H1 (cell line): Measurements from ENCODE around the gene SERPINH1. TPM values are rescaled to one million over a fixed set of nuclear protein-coding genes. Genes with fewer than 3 reads are reported as not detected.

Experiments
- ASH2L ChIP-seq: fragments of 200-600, 300-600 bp; sonication (generic); IDR thresholded peaks from one replicate; pipeline ENCODE4 v1.7.1; 2017; ENCODE audit warnings: low read length
- CBX8 ChIP-seq: fragments of 300-800, 300-1000 bp; sonication (generic); IDR thresholded peaks from 2 replicates; pipeline ENCODE4 v1.7.1; 2016; ENCODE audit warnings: low read depth, low read length, borderline replicate concordance
- CEBPB ChIP-seq: IDR thresholded peaks from 2 replicates; pipeline ENCODE4 v1.6.1; 2012; ENCODE audit warnings: low read depth, low read length
- CHD1 ChIP-seq: IDR thresholded peaks from 2 replicates; pipeline ENCODE4 v1.6.1; 2012; ENCODE audit warnings: low read depth, low read length, improper control_type of control experiment
- GTF2F1 ChIP-seq: IDR thresholded peaks from 2 replicates; pipeline ENCODE4 v1.6.1; 2012; ENCODE audit warnings: low read depth, low read length, improper control_type of control experiment, borderline replicate concordance
- HDAC2 ChIP-seq, 2 experiments: fragments of 300-600 bp in 1 of 2; sonication (generic) in 1 of 2; IDR thresholded peaks; 2 replicates each; pipeline ENCODE4 v1.6.1; 2011 to 2012; ENCODE audit warnings: low read depth in 2 of 2, low read length in 2 of 2, mild to moderate bottlenecking in 2 of 2, moderate library complexity in 2 of 2, borderline replicate concordance in 1 of 2, inconsistent platforms in 1 of 2
- NANOG ChIP-seq: IDR thresholded peaks from 2 replicates; pipeline ENCODE4 v1.6.1; 2011; ENCODE audit warnings: low read length, low read depth, mild to moderate bottlenecking, inconsistent platforms; ENCODE audit not compliant: insufficient read depth, poor library complexity, severe bottlenecking
- PHF8 ChIP-seq: fragments of 200-600 bp; sonication (generic); conservative IDR thresholded peaks from 2 replicates; pipeline ENCODE4 v1.7.1; 2012; ENCODE audit warnings: low read depth, mild to moderate bottlenecking, inconsistent platforms, low read length, moderate library complexity
- SRF ChIP-seq: IDR thresholded peaks from 2 replicates; pipeline ENCODE4 v1.6.1; 2011; ENCODE audit warnings: mild to moderate bottlenecking, low read depth, low read length, moderate library complexity
- TEAD4 ChIP-seq: IDR thresholded peaks from 2 replicates; pipeline ENCODE4 v1.6.1; 2012; ENCODE audit warnings: low read depth, low read length, inconsistent platforms, mixed read lengths
- ZNF274 ChIP-seq: IDR thresholded peaks from 2 replicates; pipeline ENCODE4 v1.7.0; 2012; ENCODE audit warnings: low read length, borderline replicate concordance; ENCODE audit errors: extremely low read depth
- polyA plus RNA-seq, 7 experiments: library from polyadenylated mRNA; depleted of rRNA in 3 of 7; stranded (reverse) in 5 of 7; unstranded in 2 of 7; fragments of >200 nt in 5 of 7; fragments of 200-250 nt in 2 of 7; gene quantifications; 1 replicate in 5 of 7; 2 replicates in 1 of 7; 4 replicates in 1 of 7; pipeline versions ENCODE4 v1.2.1 to v1.2.3, GENCODE V29; 2011 to 2013; ENCODE audit warnings: missing spikeins in 2 of 7, mixed read lengths in 2 of 7
- total RNA-seq: library from RNA; stranded (reverse); fragmentation: NEBNext Ultra II Directional; extraction: Animal tissue kit (Norgen Biotek cat#: 25700); gene quantifications from 2 replicates; pipeline ENCODE4 v1.2.1, GENCODE V29; 2021
- TF ChIP-seq, protein P1 (sequence below), 3 experiments: IDR thresholded peaks; 1 replicate in 2 of 3; 2 replicates in 1 of 3; pipeline versions ENCODE4 v1.5.1 to v1.6.1; 2011; ENCODE audit warnings: low read length in 3 of 3, mild to moderate bottlenecking in 3 of 3, inconsistent platforms in 2 of 3, low read depth in 1 of 3, moderate library complexity in 1 of 3; ENCODE audit not compliant: insufficient read depth in 1 of 3; ENCODE audit errors: control extremely low read depth in 1 of 3
- TF ChIP-seq, protein P2 (sequence below): IDR thresholded peaks from 2 replicates; pipeline ENCODE4 v1.6.1; 2012; ENCODE audit warnings: inconsistent platforms

SERPINH1 gene
- total and polyA plus RNA-seq, 2 of the 8 experiments (the other 6 are each of a cell fraction or from before 2014, with no cell fraction given): 420 to 621 TPM

DNA sequence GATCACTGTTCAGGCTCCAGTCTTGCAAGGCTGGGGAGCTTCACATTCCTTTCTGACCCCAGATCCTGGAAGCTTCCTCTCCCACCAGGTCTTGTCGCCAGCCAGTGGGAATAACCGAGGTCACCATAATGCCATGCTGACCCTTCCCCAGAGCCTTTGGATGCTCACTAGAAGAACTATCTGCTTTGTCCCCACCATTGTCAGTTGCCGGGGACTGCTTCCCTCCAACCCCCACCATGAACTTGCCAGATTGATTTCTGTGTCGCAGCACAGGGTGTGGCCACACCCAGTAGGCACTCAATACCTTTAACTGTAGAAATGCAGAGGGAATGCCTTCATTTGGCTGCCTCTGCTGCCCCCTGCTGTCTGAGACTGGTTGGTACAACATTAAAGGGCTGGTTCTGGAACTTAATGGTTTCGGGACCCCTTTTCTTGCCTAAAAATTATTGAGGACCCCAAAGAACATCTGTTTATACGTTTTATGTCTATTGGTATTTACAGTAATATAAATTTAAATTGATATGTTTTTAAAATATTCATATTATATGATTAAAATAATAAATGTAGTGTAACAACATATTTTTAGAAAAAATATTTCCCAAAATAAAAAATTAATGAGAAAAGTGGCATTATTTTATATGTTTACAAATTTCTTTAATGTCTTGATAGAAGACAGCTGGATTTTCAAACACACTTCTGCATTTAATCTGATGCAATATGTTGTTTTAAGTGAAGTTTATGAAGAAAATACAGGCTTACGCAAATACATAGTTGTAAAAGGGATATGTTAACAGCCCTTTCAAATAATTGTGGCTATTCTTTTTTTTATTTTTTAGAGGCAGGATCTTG, 29.6 kb upstream of the SERPINH1 start (continued):
- TF ChIP-seq PHF8 (no peak), NANOG (no peak), GTF2F1 (no peak), CBX8 (no peak), ZNF274 (no peak), TEAD4 (peak; percentile 28; the same call in 1 of the 2 replicates), CEBPB (no peak), ASH2L (peak; percentile 51), SRF (no peak), HDAC2 (IDR thresholded peaks at IDR 0.05; ENCODE audit: borderline replicate concordance in 1 of 2, low read depth in 2 of 2, low read length in 2 of 2) (no peak), CHD1 (no peak)
- TF ChIP-seq, protein P1, sequence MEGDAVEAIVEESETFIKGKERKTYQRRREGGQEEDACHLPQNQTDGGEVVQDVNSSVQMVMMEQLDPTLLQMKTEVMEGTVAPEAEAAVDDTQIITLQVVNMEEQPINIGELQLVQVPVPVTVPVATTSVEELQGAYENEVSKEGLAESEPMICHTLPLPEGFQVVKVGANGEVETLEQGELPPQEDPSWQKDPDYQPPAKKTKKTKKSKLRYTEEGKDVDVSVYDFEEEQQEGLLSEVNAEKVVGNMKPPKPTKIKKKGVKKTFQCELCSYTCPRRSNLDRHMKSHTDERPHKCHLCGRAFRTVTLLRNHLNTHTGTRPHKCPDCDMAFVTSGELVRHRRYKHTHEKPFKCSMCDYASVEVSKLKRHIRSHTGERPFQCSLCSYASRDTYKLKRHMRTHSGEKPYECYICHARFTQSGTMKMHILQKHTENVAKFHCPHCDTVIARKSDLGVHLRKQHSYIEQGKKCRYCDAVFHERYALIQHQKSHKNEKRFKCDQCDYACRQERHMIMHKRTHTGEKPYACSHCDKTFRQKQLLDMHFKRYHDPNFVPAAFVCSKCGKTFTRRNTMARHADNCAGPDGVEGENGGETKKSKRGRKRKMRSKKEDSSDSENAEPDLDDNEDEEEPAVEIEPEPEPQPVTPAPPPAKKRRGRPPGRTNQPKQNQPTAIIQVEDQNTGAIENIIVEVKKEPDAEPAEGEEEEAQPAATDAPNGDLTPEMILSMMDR (IDR thresholded peaks at IDR 0.05; ENCODE audit: control extremely low read depth in 1 of 3, insufficient read depth in 1 of 3, low read depth in 1 of 3, low read length in 3 of 3): peak; percentile 63 to 88 (median 87)
- TF ChIP-seq, protein P2, sequence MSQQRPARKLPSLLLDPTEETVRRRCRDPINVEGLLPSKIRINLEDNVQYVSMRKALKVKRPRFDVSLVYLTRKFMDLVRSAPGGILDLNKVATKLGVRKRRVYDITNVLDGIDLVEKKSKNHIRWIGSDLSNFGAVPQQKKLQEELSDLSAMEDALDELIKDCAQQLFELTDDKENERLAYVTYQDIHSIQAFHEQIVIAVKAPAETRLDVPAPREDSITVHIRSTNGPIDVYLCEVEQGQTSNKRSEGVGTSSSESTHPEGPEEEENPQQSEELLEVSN: no peak
- TF ChIP-seq, all 59 proteins: peak for 7
